Measurements from ENCODE around the gene LRP5.

DNA sequence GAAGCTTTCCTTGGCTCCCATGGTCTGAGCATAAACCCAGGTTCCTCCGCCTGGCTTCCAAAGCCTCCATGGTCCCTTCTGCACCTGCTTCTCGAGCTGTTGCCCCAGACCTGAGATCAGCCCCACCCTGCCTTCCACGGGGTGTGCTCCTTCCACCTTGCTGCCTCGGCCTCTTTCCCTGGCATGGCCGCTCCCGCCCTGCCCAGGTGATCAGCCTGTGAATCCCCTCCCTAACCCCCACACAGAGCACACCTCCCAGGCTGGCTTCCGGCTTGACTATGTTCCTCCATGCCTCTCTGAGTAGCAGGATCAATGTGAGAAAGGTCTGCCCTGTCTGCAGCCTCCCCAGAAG, 145.5 kb downstream of the LRP5 start:
- no peak for TF ChIP-seq POLR2A (IDR thresholded peaks at IDR 0.05; ENCODE audit: low read depth, low read length)
- no peak for TF ChIP-seq POLR2AphosphoS5 (IDR thresholded peaks at IDR 0.05; ENCODE audit: low read depth, low read length)
- TF ChIP-seq TAF1 (IDR thresholded peaks at IDR 0.05; ENCODE audit: borderline replicate concordance, low read depth, low read length), result no peak

Data from GM12892 (cell line).